Smooth muscle cell (in vitro differentiated cells): Measurements from ENCODE around the gene SVOPL. TPM values are rescaled to one million over a fixed set of nuclear protein-coding genes. Genes with fewer than 3 reads are reported as not detected.

Source experiments
- DNase-seq: peaks from one replicate; lab custom pipeline; 2025; ENCODE audit not compliant: unreplicated experiment; lab: John Stamatoyannopoulos, UW
- H2AFZ ChIP-seq: fragments of 200-600 bp; sonication (generic); 2 replicates; pipeline ENCODE4 v1.6.0; 2016; ENCODE audit warnings: antibody characterized with exemption, low read depth, mild to moderate bottlenecking
- H3F3A ChIP-seq: fragments of 200-600 bp; sonication (generic); 2 replicates; pipeline ENCODE4 v1.6.0; 2017; ENCODE audit warnings: antibody characterized with exemption, low read depth
- H3K27ac ChIP-seq: fragments of 200-600 bp; sonication (generic); 2 replicates; pipeline ENCODE4 v1.5.1; 2016; ENCODE audit warnings: low read depth, mild to moderate bottlenecking
- H3K27me3 ChIP-seq: fragments of 200-600 bp; sonication (generic); 2 replicates; pipeline ENCODE4 v1.6.1; 2016; ENCODE audit warnings: low read depth, mild to moderate bottlenecking
- H3K36me3 ChIP-seq: fragments of 200-600 bp; sonication (generic); 2 replicates; pipeline ENCODE4 v1.5.1; 2016; ENCODE audit warnings: low read depth
- H3K4me1 ChIP-seq: fragments of 200-600 bp; sonication (generic); 2 replicates; pipeline ENCODE4 v1.5.1; 2016; ENCODE audit warnings: low read depth
- H3K4me2 ChIP-seq: fragments of 200-600 bp; sonication (generic); 2 replicates; pipeline ENCODE4 v1.6.0; 2016; ENCODE audit warnings: mild to moderate bottlenecking
- H3K4me3 ChIP-seq: fragments of 200-600 bp; sonication (generic); 2 replicates; pipeline ENCODE4 v1.5.1; 2016; ENCODE audit warnings: mild to moderate bottlenecking
- H3K79me2 ChIP-seq: fragments of 200-600 bp; sonication (generic); 2 replicates; pipeline ENCODE4 v1.6.0; 2016; ENCODE audit warnings: low read depth, mild to moderate bottlenecking
- H3K9ac ChIP-seq: fragments of 200-600 bp; sonication (generic); 2 replicates; pipeline ENCODE4 v1.6.0; 2016; ENCODE audit warnings: low read depth
- H3K9me3 ChIP-seq: fragments of 200-600 bp; sonication (generic); replicated peaks from 2 replicates; pipeline ENCODE4 v1.5.1; 2016; ENCODE audit warnings: low read depth
- H4K20me1 ChIP-seq: fragments of 200-600 bp; sonication (generic); 2 replicates; pipeline ENCODE4 v1.6.0; 2016; ENCODE audit warnings: low read depth
- WGBS: methylation state at CpG from one replicate; pipeline ENCODE4 v1.1.7; 2016; ENCODE audit warnings: low lambda C conversion rate; 5-methylcytosine and 5-hydroxymethylcytosine counted together
- polyA plus RNA-seq: library from polyadenylated mRNA; unstranded; fragments of >200 nt; fragmentation: Nextera tagmentation; extraction: Ambion mirVana; gene quantifications from 2 replicates; pipeline ENCODE4 v1.2.1, GENCODE V29; 2016
- total RNA-seq: library from RNA; depleted of rRNA; stranded (reverse); fragments of >200 nt; gene quantifications from 2 replicates; pipeline ENCODE4 v1.2.3, GENCODE V29; 2014
- TF ChIP-seq, protein P1 (sequence below): fragments of 200-600 bp; sonication (generic); IDR thresholded peaks from 2 replicates; pipeline ENCODE4 v1.5.1; 2017; ENCODE audit warnings: borderline replicate concordance, mild to moderate bottlenecking, antibody characterized with exemption; ENCODE audit not compliant: insufficient read depth, poor library complexity, severe bottlenecking

SVOPL gene
- total and polyA plus RNA-seq, 2 experiments from 2014 or later = not detected

DNA sequence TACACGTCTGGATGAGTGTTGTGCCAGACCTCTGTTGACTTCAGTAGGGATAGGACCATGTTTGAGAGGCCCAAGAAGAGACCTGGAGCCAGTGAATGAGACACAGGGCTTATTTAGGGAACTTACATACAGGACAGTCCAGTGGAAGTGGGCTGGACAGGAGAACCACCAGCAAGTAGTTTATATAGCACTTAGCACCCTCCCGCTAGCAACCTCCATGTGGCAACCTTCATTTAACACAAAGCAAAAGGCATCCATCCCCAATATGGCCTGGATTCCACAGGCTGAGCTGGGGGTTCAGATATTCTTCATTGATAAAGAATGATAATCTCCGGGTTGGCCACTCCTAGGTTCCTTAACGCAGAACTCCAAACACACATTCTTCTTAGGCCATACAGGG lies 147.4 kb downstream of the SVOPL start:
- H2AFZ ChIP-seq = no peak overlapping the region
- no peak overlapping the region for H3K9ac ChIP-seq
- H3K79me2 ChIP-seq = peaks cover 4% of the 10 kb centered on the region
- WGBS = 95% methylated on average over 4 of the region's 4 CpGs
- peaks cover 66% of the 10 kb centered on the region for H3K9me3 ChIP-seq
- peaks cover 76% of the 10 kb centered on the region for H3K36me3 ChIP-seq
- no peak overlapping the region for H3K4me2 ChIP-seq
- H3K4me3 ChIP-seq = no peak overlapping the region
- TF ChIP-seq, protein P1, sequence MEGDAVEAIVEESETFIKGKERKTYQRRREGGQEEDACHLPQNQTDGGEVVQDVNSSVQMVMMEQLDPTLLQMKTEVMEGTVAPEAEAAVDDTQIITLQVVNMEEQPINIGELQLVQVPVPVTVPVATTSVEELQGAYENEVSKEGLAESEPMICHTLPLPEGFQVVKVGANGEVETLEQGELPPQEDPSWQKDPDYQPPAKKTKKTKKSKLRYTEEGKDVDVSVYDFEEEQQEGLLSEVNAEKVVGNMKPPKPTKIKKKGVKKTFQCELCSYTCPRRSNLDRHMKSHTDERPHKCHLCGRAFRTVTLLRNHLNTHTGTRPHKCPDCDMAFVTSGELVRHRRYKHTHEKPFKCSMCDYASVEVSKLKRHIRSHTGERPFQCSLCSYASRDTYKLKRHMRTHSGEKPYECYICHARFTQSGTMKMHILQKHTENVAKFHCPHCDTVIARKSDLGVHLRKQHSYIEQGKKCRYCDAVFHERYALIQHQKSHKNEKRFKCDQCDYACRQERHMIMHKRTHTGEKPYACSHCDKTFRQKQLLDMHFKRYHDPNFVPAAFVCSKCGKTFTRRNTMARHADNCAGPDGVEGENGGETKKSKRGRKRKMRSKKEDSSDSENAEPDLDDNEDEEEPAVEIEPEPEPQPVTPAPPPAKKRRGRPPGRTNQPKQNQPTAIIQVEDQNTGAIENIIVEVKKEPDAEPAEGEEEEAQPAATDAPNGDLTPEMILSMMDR = no peak
- H3K27ac ChIP-seq = no peak overlapping the region
- peaks cover 3% of the 10 kb centered on the region for H3K4me1 ChIP-seq
- no peak for DNase-seq
- no peaks in the 10 kb centered on the region for H3F3A ChIP-seq
- no peaks in the 10 kb centered on the region for H3K27me3 ChIP-seq
- H4K20me1 ChIP-seq = no peaks in the 10 kb centered on the region

DNA sequence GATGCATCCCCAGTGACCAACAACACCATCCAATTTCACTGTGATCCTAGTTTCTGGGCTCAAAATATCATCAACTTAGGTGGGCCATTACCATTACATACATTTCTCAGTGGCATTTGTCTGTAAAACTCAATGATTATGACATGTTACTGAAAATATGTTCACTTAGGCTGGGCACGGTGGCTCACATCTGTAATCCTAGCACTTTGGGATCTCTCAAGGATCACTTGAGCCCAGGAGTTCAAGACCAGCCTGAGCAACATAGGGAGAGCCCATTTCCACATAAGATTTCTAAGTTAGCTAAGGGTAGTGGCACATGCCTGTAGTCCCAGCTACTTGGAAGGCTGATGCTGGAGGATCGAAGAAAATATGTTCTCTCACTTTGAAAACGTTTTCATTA lies 150.1 kb downstream of the SVOPL start:
- H3K27me3 ChIP-seq = no peaks in the 10 kb centered on the region
- no peak overlapping the region for H3K4me2 ChIP-seq
- no peaks in the 10 kb centered on the region for H3F3A ChIP-seq
- peaks cover 4% of the 10 kb centered on the region for H3K4me1 ChIP-seq
- H3K9ac ChIP-seq = no peak overlapping the region
- no peaks in the 10 kb centered on the region for H4K20me1 ChIP-seq
- H3K4me3 ChIP-seq = no peak overlapping the region
- no peak overlapping the region for H3K27ac ChIP-seq
- peaks cover 54% of the 10 kb centered on the region for H3K36me3 ChIP-seq
- H3K9me3 ChIP-seq = peaks cover 42% of the 10 kb centered on the region
- TF ChIP-seq, protein P1 = no peak
- H2AFZ ChIP-seq = no peak overlapping the region
- DNase-seq = no peak
- WGBS = 97% methylated on average over 3 of the region's 3 CpGs
- H3K79me2 ChIP-seq = peaks cover 4% of the 10 kb centered on the region

DNA sequence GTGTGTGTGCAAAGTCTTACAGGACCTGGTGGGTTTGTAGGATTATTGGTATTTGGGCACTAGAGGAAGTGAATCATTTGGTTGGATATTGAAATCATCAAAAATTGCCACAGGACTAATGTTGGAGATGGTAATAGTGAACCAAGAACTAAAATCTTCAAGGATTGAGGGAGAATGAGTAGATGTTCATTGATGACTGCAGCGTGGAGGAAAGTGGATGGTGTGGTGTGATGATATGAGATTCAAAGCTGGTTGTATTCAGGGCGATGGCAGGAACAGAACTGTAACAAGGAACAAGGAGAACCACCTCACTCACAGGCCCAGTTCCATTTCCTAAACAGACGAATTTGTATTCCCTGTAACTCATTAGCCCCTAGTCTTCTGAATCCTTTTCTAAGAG lies 150.8 kb downstream of the SVOPL start:
- H3K4me2 ChIP-seq = no peak overlapping the region
- no peak overlapping the region for H2AFZ ChIP-seq
- 97% methylated on average over 3 of the region's 3 CpGs for WGBS
- peaks cover 51% of the 10 kb centered on the region for H3K36me3 ChIP-seq
- DNase-seq = no peak
- no peaks in the 10 kb centered on the region for H4K20me1 ChIP-seq
- H3K79me2 ChIP-seq = peaks cover 7% of the 10 kb centered on the region
- TF ChIP-seq, protein P1 = no peak
- H3K4me1 ChIP-seq = peaks cover 4% of the 10 kb centered on the region
- peaks cover 36% of the 10 kb centered on the region for H3K9me3 ChIP-seq
- H3K27me3 ChIP-seq = no peaks in the 10 kb centered on the region
- no peak overlapping the region for H3K4me3 ChIP-seq
- no peaks in the 10 kb centered on the region for H3F3A ChIP-seq
- no peak overlapping the region for H3K27ac ChIP-seq
- no peak overlapping the region for H3K9ac ChIP-seq

DNA sequence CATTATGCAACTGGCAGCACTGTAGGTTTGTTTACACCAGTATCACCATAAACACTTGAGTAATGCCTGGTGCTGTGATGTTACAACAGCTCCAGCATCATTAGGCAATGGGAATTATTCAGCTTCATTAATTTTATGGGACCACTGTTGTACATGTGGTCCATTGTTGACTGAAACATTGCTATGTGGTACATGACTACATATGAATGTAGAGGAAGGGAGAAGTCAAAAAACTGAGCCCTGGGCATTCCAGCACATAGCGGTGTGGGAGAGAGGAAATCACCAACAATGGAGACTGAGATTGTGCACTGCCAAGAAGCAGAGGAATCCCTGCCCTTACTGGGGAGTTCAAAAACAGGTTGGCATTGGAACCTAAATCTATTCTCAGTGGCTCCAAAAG lies 152.1 kb downstream of the SVOPL start:
- H3K4me2 ChIP-seq = no peak overlapping the region
- no peaks in the 10 kb centered on the region for H4K20me1 ChIP-seq
- no peak overlapping the region for H3K9ac ChIP-seq
- no peak for DNase-seq
- 91% methylated on average over 1 of the region's 1 CpG for WGBS
- H3K27ac ChIP-seq = no peak overlapping the region
- no peak overlapping the region for H3K4me3 ChIP-seq
- TF ChIP-seq, protein P1 = no peak
- no peaks in the 10 kb centered on the region for H3K27me3 ChIP-seq
- no peaks in the 10 kb centered on the region for H3F3A ChIP-seq
- peaks cover 44% of the 10 kb centered on the region for H3K36me3 ChIP-seq
- H3K4me1 ChIP-seq = peaks cover 4% of the 10 kb centered on the region
- no peak overlapping the region for H2AFZ ChIP-seq
- peaks cover 16% of the 10 kb centered on the region for H3K79me2 ChIP-seq
- H3K9me3 ChIP-seq = peaks cover 25% of the 10 kb centered on the region
